Gastrocnemius medialis (tissue), 4 donors: ENCODE measurements around the gene CABP7. TPM values are rescaled to one million over a fixed set of nuclear protein-coding genes. Genes with fewer than 3 reads are reported as not detected.
A peak's percentile ranks its signal among the peaks of the same experiment; 100 is the strongest.

ENCODE experiments used
- ATAC-seq, 2 donors: fragments of 150-250 bp; one replicate each; pipeline ENCODE4 v1.9.1; 2016
- DNase-seq, 2 donors: peaks; one replicate each; pipeline ENCODE4 v3.0.0-alpha.2; 2019
- H3K27ac ChIP-seq, 4 donors: fragments of 200-600 bp; sonication (generic); 1 replicate in 1 of 4; 2 replicates in 3 of 4; pipeline ENCODE4 v1.5.1; 2016 to 2018; ENCODE audit warnings: mild to moderate bottlenecking in 2 of 4, moderate library complexity in 1 of 4
- H3K27me3 ChIP-seq, 3 donors: fragments of 200-600 bp; sonication (generic) in 2 of 3; 1 replicate in 1 of 3; 2 replicates in 2 of 3; pipeline versions ENCODE4 v1.5.1 to v1.6.0; 2016 to 2019; ENCODE audit warnings: mild to moderate bottlenecking in 1 of 3, moderate library complexity in 1 of 3
- H3K36me3 ChIP-seq, 2 donors: fragments of 200-600 bp; sonication (generic) in 1 of 2; one replicate each; pipeline ENCODE4 v1.5.1; 2017 to 2018
- H3K4me1 ChIP-seq, 2 donors: fragments of 200-600 bp; sonication (generic) in 1 of 2; one replicate each; pipeline ENCODE4 v1.5.1; 2016 to 2017; ENCODE audit warnings: mild to moderate bottlenecking in 2 of 2
- H3K4me3 ChIP-seq, 4 donors: fragments of 200-600 bp; sonication (generic) in 3 of 4; 1 replicate in 1 of 4; 2 replicates in 3 of 4; pipeline ENCODE4 v1.5.1; 2016 to 2019; ENCODE audit warnings: mild to moderate bottlenecking in 2 of 4
- H3K9me3 ChIP-seq, 3 donors: fragments of 200-600 bp; sonication (generic) in 2 of 3; 1 replicate in 1 of 3; 2 replicates in 2 of 3; pipeline ENCODE4 v1.5.1; 2016 to 2019
- POLR2A ChIP-seq, 2 donors: fragments of 450-650 bp; IDR thresholded peaks; one replicate each; pipeline ENCODE4 v1.6.1; 2017; ENCODE audit warnings: antibody characterized with exemption in 2 of 2, mild to moderate bottlenecking in 2 of 2, moderate library complexity in 2 of 2
- in situ Hi-C, 4 donors: fragments of 200-750 bp; cut with MboI; loops; one replicate each; pipeline versions ENCODE4 v1.15.0 to v1.8.0; 2017; ENCODE audit warnings: low sequenced_read_pairs in 4 of 4
- intact Hi-C: fragments of 100-400 bp; cut with DNase I; formaldehyde crosslinking; loops from one replicate; pipeline ENCODE4 v1.15.1; 2023; ENCODE audit warnings: low total_unique reads
- total RNA-seq, 4 donors: library from RNA; depleted of rRNA; stranded (reverse); fragments of >200 nt; gene quantifications; one replicate each; pipeline versions ENCODE4 v1.1.0 to v1.2.3, GENCODE V29; 2016
- TF ChIP-seq, protein P1 (sequence below), 5 experiments: fragments of 450-650 bp in 3 of 5; fragments of 200-600 bp in 2 of 5; sonication (generic) in 2 of 5; IDR thresholded peaks in 4 of 5; conservative IDR thresholded peaks in 1 of 5; 1 replicate in 4 of 5; 2 replicates in 1 of 5; pipeline ENCODE4 v1.5.1; 2016 to 2019; ENCODE audit warnings: antibody characterized with exemption in 5 of 5, mild to moderate bottlenecking in 3 of 5, moderate library complexity in 3 of 5

Gene CABP7
- total RNA-seq, 4 donors from 2014 or later: not detected

DNA sequence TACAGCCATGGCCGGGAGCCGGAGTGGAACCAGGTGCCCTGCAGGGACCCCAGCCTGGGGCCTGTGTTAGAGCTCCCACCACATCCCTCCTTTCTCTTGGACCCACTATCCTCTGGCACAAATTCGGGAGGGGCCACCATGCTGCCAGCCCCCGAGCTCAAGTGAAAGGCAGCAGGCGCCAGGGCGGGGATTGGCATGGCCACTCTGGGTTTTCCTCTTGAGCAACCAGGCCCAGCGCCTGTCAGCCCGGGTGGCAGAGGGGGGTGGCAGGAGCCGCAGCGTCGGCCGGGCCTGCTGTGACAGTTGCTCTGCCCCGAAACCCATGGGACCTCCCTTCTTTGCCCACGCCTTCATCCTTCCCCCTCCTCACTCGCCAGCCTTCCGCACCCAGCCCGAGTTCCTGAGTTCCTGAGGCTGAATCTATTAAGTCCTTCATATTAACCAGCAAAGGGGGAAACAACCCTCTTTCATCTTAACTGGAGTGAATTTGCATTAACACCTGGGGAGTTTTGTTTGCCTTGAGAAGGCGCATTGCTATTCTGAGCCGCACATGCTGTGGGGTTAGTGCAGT lies 16.8 kb upstream of the CABP7 start:
- intact Hi-C loops: no loop called here
- Histone ChIP-seq H3K27ac (peak overlapping the region in 1 of 4 donors; percentile 5), H3K4me3 (no peak overlapping the region), H3K9me3 (no peaks in the 10 kb centered on the region), H3K36me3 (no peaks in the 10 kb centered on the region), H3K27me3 (no peaks in the 10 kb centered on the region), H3K4me1 (peaks cover 14 to 15% of the 10 kb centered on the region in 2 donors)
- in situ Hi-C loops: no loop called here
- DNase-seq (peak in 1 of 2 donors; percentile 74), ATAC-seq (peak; percentile 41 to 77)
- no peak for TF ChIP-seq POLR2A (IDR thresholded peaks at IDR 0.05)
- TF ChIP-seq, protein P1, sequence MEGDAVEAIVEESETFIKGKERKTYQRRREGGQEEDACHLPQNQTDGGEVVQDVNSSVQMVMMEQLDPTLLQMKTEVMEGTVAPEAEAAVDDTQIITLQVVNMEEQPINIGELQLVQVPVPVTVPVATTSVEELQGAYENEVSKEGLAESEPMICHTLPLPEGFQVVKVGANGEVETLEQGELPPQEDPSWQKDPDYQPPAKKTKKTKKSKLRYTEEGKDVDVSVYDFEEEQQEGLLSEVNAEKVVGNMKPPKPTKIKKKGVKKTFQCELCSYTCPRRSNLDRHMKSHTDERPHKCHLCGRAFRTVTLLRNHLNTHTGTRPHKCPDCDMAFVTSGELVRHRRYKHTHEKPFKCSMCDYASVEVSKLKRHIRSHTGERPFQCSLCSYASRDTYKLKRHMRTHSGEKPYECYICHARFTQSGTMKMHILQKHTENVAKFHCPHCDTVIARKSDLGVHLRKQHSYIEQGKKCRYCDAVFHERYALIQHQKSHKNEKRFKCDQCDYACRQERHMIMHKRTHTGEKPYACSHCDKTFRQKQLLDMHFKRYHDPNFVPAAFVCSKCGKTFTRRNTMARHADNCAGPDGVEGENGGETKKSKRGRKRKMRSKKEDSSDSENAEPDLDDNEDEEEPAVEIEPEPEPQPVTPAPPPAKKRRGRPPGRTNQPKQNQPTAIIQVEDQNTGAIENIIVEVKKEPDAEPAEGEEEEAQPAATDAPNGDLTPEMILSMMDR (IDR thresholded peaks at IDR 0.05 in 4 of 5, conservative IDR thresholded peaks at IDR 0.05 in 1 of 5): no peak

DNA sequence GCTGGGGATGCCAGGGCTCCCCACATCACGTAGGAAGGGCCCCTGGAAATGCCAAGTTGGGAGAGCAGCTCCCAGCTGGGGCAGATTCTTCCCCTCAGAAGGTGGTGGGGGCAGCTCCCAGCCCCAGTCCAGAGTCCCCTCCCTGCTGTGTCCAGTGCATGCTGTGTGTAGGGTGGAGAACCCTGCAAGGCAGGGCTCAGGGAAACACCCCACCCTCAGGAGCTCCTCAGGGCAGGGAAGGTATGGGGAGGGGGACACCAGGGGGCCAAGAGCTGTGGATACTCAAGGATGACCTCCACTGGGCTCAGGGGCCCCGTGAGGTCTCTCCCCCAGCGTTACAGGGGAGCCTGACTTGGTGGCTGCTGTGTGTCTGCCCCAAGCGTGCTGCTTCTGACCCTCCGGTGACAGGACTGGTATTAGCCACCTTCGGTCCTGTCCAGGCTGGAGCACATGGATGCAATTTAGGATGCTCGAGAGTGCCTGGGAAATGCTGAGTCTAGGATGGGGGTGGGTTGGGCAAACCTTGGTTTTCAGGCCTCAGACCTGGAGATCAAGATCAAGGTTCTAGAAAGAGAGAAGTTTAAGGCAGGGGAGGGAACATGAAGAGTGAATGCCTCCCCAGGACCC lies 16.1 kb upstream of the CABP7 start:
- no peak for TF ChIP-seq POLR2A (IDR thresholded peaks at IDR 0.05)
- TF ChIP-seq, protein P1 (IDR thresholded peaks at IDR 0.05 in 4 of 5, conservative IDR thresholded peaks at IDR 0.05 in 1 of 5): no peak
- Histone ChIP-seq H3K4me3 (no peak overlapping the region), H3K9me3 (no peaks in the 10 kb centered on the region), H3K4me1 (peaks cover 14 to 15% of the 10 kb centered on the region in 2 donors), H3K27ac (no peak overlapping the region), H3K27me3 (no peaks in the 10 kb centered on the region), H3K36me3 (no peaks in the 10 kb centered on the region)
- no peak for DNase-seq
- intact Hi-C loops: no loop called here
- ATAC-seq: no peak
- in situ Hi-C loops: no loop called here

DNA sequence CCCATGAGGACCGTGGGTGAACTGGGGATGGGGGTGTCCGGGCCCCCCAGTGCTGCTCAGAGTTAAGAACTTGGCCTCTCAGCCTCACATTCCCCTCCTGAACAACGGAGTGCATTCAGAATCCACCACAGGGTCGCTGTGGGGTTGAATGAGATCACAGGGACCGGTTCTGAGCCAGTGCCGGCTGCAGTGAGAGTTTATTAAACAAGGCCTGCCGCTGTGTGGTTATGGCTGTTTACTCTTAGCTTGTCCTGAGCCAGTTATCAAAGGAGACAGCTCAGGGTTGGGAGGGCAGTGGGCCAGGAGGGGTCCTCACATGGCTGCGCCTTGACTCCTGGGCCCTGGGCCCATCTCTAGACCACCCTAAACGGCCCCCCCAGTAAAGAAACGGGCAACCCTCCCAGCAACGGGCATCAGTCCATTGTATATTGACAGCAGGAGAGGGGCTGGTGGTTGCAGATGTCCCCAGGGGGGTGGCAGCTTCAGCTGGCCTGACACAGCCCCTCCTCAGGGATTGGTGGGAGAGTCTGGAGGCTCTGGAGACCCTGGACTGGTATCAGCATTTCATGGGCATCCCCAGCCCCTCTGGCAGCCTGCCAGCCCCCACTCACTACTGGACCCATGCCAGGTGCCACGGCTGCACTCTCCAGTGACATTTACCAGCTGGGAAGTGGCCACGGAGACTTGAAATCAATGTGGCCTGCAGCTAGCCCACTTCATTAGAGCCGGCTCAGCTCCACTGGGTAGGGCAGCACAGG lies 15.1 kb upstream of the CABP7 start:
- in situ Hi-C loops: no loop called here
- no peak for DNase-seq
- Histone ChIP-seq H3K9me3 (no peaks in the 10 kb centered on the region), H3K36me3 (no peaks in the 10 kb centered on the region), H3K27ac (no peak overlapping the region), H3K4me3 (no peak overlapping the region), H3K4me1 (peaks cover 14 to 15% of the 10 kb centered on the region in 2 donors), H3K27me3 (no peaks in the 10 kb centered on the region)
- intact Hi-C loops: no loop called here
- TF ChIP-seq, protein P1 (IDR thresholded peaks at IDR 0.05 in 4 of 5, conservative IDR thresholded peaks at IDR 0.05 in 1 of 5): no peak
- TF ChIP-seq POLR2A (IDR thresholded peaks at IDR 0.05): no peak
- ATAC-seq: no peak

DNA sequence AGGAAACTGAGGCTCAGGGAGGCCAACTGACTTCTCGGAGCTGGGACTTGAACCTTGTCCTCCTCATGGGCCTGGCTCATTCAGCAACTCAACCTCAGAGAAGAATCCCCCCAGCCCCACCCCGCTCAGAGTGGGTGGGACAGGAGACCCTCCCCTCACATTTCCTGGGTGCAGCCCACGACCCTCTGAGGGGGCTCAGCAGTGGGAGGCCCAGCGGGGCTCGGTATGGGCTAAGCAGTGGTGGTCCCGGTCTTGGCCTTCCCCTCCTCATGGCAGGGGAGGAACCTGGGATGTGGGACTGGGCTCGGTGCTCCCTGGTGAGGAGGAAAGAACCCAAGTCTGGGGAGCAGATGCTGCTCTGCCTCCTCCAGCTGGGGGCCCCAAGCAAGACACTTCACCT lies 14.2 kb upstream of the CABP7 start:
- ATAC-seq (no peak), DNase-seq (no peak)
- Histone ChIP-seq H3K4me3 (no peak overlapping the region), H3K4me1 (peaks cover 16 to 18% of the 10 kb centered on the region in 2 donors), H3K27ac (no peak overlapping the region), H3K9me3 (no peaks in the 10 kb centered on the region), H3K36me3 (no peaks in the 10 kb centered on the region), H3K27me3 (no peaks in the 10 kb centered on the region)
- intact Hi-C loops (no loop called here), in situ Hi-C loops (no loop called here)
- TF ChIP-seq, protein P1 (IDR thresholded peaks at IDR 0.05 in 4 of 5, conservative IDR thresholded peaks at IDR 0.05 in 1 of 5): no peak
- no peak for TF ChIP-seq POLR2A (IDR thresholded peaks at IDR 0.05)
